ENCODE data around the gene NAXD.

Gene NAXD

GRCh38 chr13:110636701-110637201 lies 21.4 kb downstream of the NAXD start (continued):
- TF ChIP-seq ZBTB44 (tag by site-specific recombination; IDR thresholded peaks at IDR 0.05), result no peak

GRCh38 chr13:110637275-110637674 lies 21.9 kb downstream of the NAXD start:
- Histone ChIP-seq H3K9me3 (ENCODE audit: control insufficient read depth, insufficient read depth, low read depth, low read length) (no peaks in the 10 kb centered on the region), H3K4me3 (ENCODE audit: low read depth, low read length) (no peak overlapping the region), H3K36me3 (ENCODE audit: control insufficient read depth in 2 of 2, insufficient read depth in 1 of 2, low read length in 2 of 2) (peaks cover 0 to 83% of the 10 kb centered on the region in 2 experiments; a peak in 2 of 3 replicates), H3K4me1 (ENCODE audit: control insufficient read depth, insufficient read depth, low read length) (no peaks in the 10 kb centered on the region), H3K27ac (ENCODE audit: extremely low read depth, low read depth, low read length) (no peak overlapping the region)
- TF ChIP-seq ZNF433 (tag by site-specific recombination; IDR thresholded peaks at IDR 0.05; ENCODE audit: low read depth) (no peak), ZNF560 (tag by site-specific recombination; IDR thresholded peaks at IDR 0.05; ENCODE audit: borderline replicate concordance) (no peak), ZNF350 (tag by site-specific recombination; IDR thresholded peaks at IDR 0.05) (no peak), ZNF423 (tag by site-specific recombination; IDR thresholded peaks at IDR 0.05) (no peak)
- CTCF ChIA-PET, result no interaction called here
- POLR2A ChIA-PET, result no interaction called here

DNA sequence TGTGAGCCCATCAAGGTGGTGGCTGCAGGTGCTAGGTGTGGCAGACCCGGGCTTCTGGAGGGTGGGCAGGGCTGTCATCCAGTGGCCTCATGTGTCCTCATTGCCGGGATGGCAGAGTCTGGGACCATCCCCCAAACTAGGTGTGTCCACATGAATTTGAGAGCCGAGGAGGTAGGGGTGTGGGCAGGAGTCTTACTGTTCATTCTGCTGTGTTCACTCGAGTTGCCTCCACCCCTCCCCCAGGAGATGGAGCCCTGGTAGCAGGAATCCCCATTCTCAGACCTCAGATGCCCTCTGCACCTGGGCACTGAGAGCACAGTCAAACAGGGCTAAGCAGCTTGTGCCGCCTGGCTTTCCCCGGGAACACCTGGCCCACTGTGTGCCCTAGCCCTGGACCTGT lies 22.4 kb downstream of the NAXD start:
- no peaks in the 10 kb centered on the region for H3K9me3 ChIP-seq (ENCODE audit: control insufficient read depth, insufficient read depth, low read depth, low read length)
- H3K4me1 ChIP-seq (ENCODE audit: control insufficient read depth, insufficient read depth, low read length), result no peaks in the 10 kb centered on the region
- no peak overlapping the region for H3K27ac ChIP-seq (ENCODE audit: extremely low read depth, low read depth, low read length)
- H3K4me3 ChIP-seq (ENCODE audit: low read depth, low read length), result no peak overlapping the region
- ChIA-PET CTCF (interaction anchor here (0.6 kb wide), 1 partner anchor 182 kb away, joined by 3 read pairs; no protein-coding TSS in a partner anchor), POLR2A (no interaction called here)
- peaks cover 0 to 88% of the 10 kb centered on the region in 2 experiments; a peak in 2 of 3 replicates for H3K36me3 ChIP-seq (ENCODE audit: control insufficient read depth in 2 of 2, insufficient read depth in 1 of 2, low read length in 2 of 2)
- TF ChIP-seq ZNF354C (tag by site-specific recombination; IDR thresholded peaks at IDR 0.05; ENCODE audit: borderline replicate concordance, low read depth) (no peak), ZNF664 (tag by site-specific recombination; IDR thresholded peaks at IDR 0.05) (no peak), ZNF658 (tag by site-specific recombination; IDR thresholded peaks at IDR 0.05) (no peak), ZNF677 (tag by site-specific recombination; IDR thresholded peaks at IDR 0.05) (no peak), ZNF585B (tag by site-specific recombination; IDR thresholded peaks at IDR 0.05) (no peak)
- TF ChIP-seq, protein P1, sequence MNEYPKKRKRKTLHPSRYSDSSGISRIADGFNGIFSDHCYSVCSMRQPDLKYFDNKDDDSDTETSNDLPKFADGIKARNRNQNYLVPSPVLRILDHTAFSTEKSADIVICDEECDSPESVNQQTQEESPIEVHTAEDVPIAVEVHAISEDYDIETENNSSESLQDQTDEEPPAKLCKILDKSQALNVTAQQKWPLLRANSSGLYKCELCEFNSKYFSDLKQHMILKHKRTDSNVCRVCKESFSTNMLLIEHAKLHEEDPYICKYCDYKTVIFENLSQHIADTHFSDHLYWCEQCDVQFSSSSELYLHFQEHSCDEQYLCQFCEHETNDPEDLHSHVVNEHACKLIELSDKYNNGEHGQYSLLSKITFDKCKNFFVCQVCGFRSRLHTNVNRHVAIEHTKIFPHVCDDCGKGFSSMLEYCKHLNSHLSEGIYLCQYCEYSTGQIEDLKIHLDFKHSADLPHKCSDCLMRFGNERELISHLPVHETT (tag by site-specific recombination; IDR thresholded peaks at IDR 0.05), result no peak
- TF ChIP-seq, protein P2, sequence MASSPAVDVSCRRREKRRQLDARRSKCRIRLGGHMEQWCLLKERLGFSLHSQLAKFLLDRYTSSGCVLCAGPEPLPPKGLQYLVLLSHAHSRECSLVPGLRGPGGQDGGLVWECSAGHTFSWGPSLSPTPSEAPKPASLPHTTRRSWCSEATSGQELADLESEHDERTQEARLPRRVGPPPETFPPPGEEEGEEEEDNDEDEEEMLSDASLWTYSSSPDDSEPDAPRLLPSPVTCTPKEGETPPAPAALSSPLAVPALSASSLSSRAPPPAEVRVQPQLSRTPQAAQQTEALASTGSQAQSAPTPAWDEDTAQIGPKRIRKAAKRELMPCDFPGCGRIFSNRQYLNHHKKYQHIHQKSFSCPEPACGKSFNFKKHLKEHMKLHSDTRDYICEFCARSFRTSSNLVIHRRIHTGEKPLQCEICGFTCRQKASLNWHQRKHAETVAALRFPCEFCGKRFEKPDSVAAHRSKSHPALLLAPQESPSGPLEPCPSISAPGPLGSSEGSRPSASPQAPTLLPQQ (tag by site-specific recombination; IDR thresholded peaks at IDR 0.05), result no peak

- H3K36me3 ChIP-seq (ENCODE audit: control insufficient read depth in 2 of 2, insufficient read depth in 1 of 2, low read length in 2 of 2), result peaks cover 0 to 93% of the 10 kb centered on the region in 2 experiments; a peak in 2 of 3 replicates
- H3K27ac ChIP-seq (ENCODE audit: extremely low read depth, low read depth, low read length), result no peak overlapping the region
- H3K4me3 ChIP-seq (ENCODE audit: low read depth, low read length), result no peak overlapping the region
- no peaks in the 10 kb centered on the region for H3K4me1 ChIP-seq (ENCODE audit: control insufficient read depth, insufficient read depth, low read length)
- H3K9me3 ChIP-seq (ENCODE audit: control insufficient read depth, insufficient read depth, low read depth, low read length), result no peaks in the 10 kb centered on the region
- ChIA-PET POLR2A (no interaction called here), CTCF (interaction anchor here (0.6 kb wide), 2 partner anchors 63 to 183 kb away, joined by 3 to 5 read pairs; no protein-coding TSS in a partner anchor)
- no peak for TF ChIP-seq ZNF785 (tag by site-specific recombination; IDR thresholded peaks at IDR 0.05)
- TF ChIP-seq ZNF600 (tag by site-specific recombination; IDR thresholded peaks at IDR 0.05), result 0 out of 2 replicates have a peak, but pooled peaks have one; percentile 19
- no peak for TF ChIP-seq KLF9 (tag by site-specific recombination; IDR thresholded peaks at IDR 0.05; ENCODE audit: low read depth)
These were observed 22.9 kb downstream of the NAXD start for GRCh38 chr13:110638257-110638656.
